Neural progenitor cell (in vitro differentiated cells): ENCODE results near the gene WWC1.

Experiments
- CTCF ChIP-seq: fragments of 200-600 bp; sonication (generic); IDR thresholded peaks from 2 replicates; pipeline ENCODE4 v1.5.1; 2017; ENCODE audit warnings: antibody characterized with exemption, mild to moderate bottlenecking
- EZH2 ChIP-seq: fragments of 200-600 bp; sonication (generic); IDR thresholded peaks from 2 replicates; pipeline ENCODE4 v1.6.1; 2017; ENCODE audit warnings: antibody characterized with exemption, mild to moderate bottlenecking, moderate library complexity
- EZH2phosphoT487 ChIP-seq: fragments of 200-600 bp; sonication (generic); IDR thresholded peaks from 2 replicates; pipeline ENCODE4 v1.6.1; 2017; ENCODE audit warnings: antibody characterized with exemption

- TF ChIP-seq CTCF (no peak), EZH2phosphoT487 (no peak), EZH2 (no peak)
Observed at GRCh38 chr5:168254013-168254693, 37.3 kb upstream of the WWC1 start.
